HCT116 (cell line): ENCODE results near the gene CWC22. TPM values are rescaled to one million over a fixed set of nuclear protein-coding genes. Genes with fewer than 3 reads are reported as not detected.

Source experiments
- ATAC-seq: fragments of 200-7000 bp; cut with Tn5 transposase; 2 replicates; pipeline ENCODE4 v1.9.1; 2020; ENCODE audit warnings: mild to moderate bottlenecking, moderate library complexity
- BruUV-seq: library from RNA; stranded (reverse); fragments of 400-500 nt; replicated peaks from 2 replicates; lab custom pipeline; 2021; lab: Mats Ljungman, UMichigan
- CTCF ChIA-PET: fragments of 300-600 bp; sonication (Branson Sonifier 250); formaldehyde crosslinking; loops from one replicate; lab custom pipeline; 2021; ENCODE audit warnings: antibody characterized with exemption; lab: Charles Lee
- POLR2A ChIA-PET: fragments of 300-600, 350-600 bp; sonication (Branson Sonifier 250); formaldehyde crosslinking; loops from one replicate; lab custom pipeline; 2021; ENCODE audit warnings: antibody characterized with exemption; lab: Charles Lee
- RAD21 ChIA-PET, 2 experiments: fragments of 300-600 bp; sonication (Branson Sonifier 250); formaldehyde crosslinking; loops; one replicate each; lab custom pipeline; 2023; ENCODE audit warnings: low total read pairs in 2 of 2; ENCODE audit not compliant: uncharacterized antibody in 2 of 2, unreplicated experiment in 2 of 2, low non-redundant PET in 1 of 2; lab: Charles Lee
- DNase-seq: peaks from one replicate; pipeline ENCODE4 v3.0.0-alpha.2; 2010; ENCODE audit warnings: low read depth, low spot score
- H2AFZ ChIP-seq: fragments of 200-600 bp; shearing (Covaris generic), sonication (generic); 2 replicates; pipeline ENCODE4 v1.6.1; 2017; ENCODE audit warnings: low read depth, mixed run types, mixed read lengths, antibody characterized with exemption, low read length; ENCODE audit not compliant: poor library complexity, severe bottlenecking
- H3K27ac ChIP-seq: 2 replicates; pipeline ENCODE4 v1.5.1; 2012; ENCODE audit warnings: low read depth, low read length
- H3K27me3 ChIP-seq: fragments of 200-600 bp; sonication (generic); 2 replicates; pipeline ENCODE4 v1.6.1; 2016; ENCODE audit warnings: mixed run types, low read length, mixed read lengths; ENCODE audit not compliant: insufficient read depth
- H3K36me3 ChIP-seq, 2 experiments: fragments of 200-500 bp in 1 of 2; fragments of 200-600 bp in 1 of 2; sonication (Bioruptor generic) in 1 of 2; sonication (generic) in 1 of 2; 2 replicates each; pipeline versions ENCODE4 v1.5.1 to v1.6.1; 2014 to 2016; ENCODE audit warnings: low read length in 2 of 2, inconsistent platforms in 1 of 2, mixed read lengths in 1 of 2, mixed run types in 1 of 2; ENCODE audit not compliant: insufficient read depth in 2 of 2, control insufficient read depth in 1 of 2
- H3K4me1 ChIP-seq, 2 experiments: fragments of 200-600 bp in 1 of 2; sonication (generic) in 1 of 2; 2 replicates each; pipeline versions ENCODE4 v1.5.1 to v1.6.1; 2012 to 2017; ENCODE audit warnings: low read length in 2 of 2, inconsistent platforms in 1 of 2, mild to moderate bottlenecking in 1 of 2, mixed read lengths in 1 of 2, mixed run types in 1 of 2, moderate library complexity in 1 of 2; ENCODE audit not compliant: insufficient read depth in 2 of 2, control insufficient read depth in 1 of 2
- H3K4me2 ChIP-seq: fragments of 200-600 bp; sonication (generic); 2 replicates; pipeline ENCODE4 v1.6.1; 2017; ENCODE audit warnings: mixed run types, low read length, mixed read lengths
- H3K4me3 ChIP-seq, 2 experiments: fragments of 200-600 bp in 1 of 2; sonication (generic) in 1 of 2; replicated peaks in 1 of 2; 2 replicates each; pipeline ENCODE4 v1.5.1; 2011 to 2016; ENCODE audit warnings: low read length in 2 of 2, control low read depth in 1 of 2, low read depth in 1 of 2, mild to moderate bottlenecking in 1 of 2, mixed read lengths in 1 of 2, mixed run types in 1 of 2
- H3K79me2 ChIP-seq: fragments of 200-600 bp; sonication (generic); 2 replicates; pipeline ENCODE4 v1.6.1; 2017; ENCODE audit warnings: mild to moderate bottlenecking, mixed run types, low read length, moderate library complexity, mixed read lengths; ENCODE audit not compliant: insufficient read depth
- H3K9ac ChIP-seq: fragments of 200-600 bp; sonication (generic); 2 replicates; pipeline ENCODE4 v1.6.1; 2016; ENCODE audit warnings: low read length, mixed read lengths
- H3K9me2 ChIP-seq: fragments of 200-600 bp; sonication (generic), shearing (Covaris generic); 2 replicates; pipeline ENCODE4 v1.6.1; 2017; ENCODE audit warnings: mixed run types, mild to moderate bottlenecking, moderate library complexity; ENCODE audit not compliant: insufficient read depth
- H3K9me3 ChIP-seq, 2 experiments: fragments of 200-500 bp in 1 of 2; fragments of 200-600 bp in 1 of 2; sonication (Bioruptor generic) in 1 of 2; sonication (generic) in 1 of 2; 2 replicates each; pipeline ENCODE4 v1.6.1; 2014 to 2017; ENCODE audit warnings: low read length in 2 of 2, mixed read lengths in 2 of 2, inconsistent platforms in 1 of 2, low read depth in 1 of 2, mild to moderate bottlenecking in 1 of 2, mixed run types in 1 of 2, moderate library complexity in 1 of 2; ENCODE audit not compliant: control insufficient read depth in 1 of 2, insufficient read depth in 1 of 2
- H4K20me1 ChIP-seq: fragments of 200-600 bp; sonication (generic), shearing (Covaris generic); 2 replicates; pipeline ENCODE4 v1.6.1; 2017; ENCODE audit warnings: mixed run types, mild to moderate bottlenecking, moderate library complexity; ENCODE audit not compliant: insufficient read depth
- CBX3 ChIP-seq: IDR thresholded peaks from 2 replicates; pipeline ENCODE4 v1.6.1; 2012; ENCODE audit warnings: low read depth
- CEBPB ChIP-seq: IDR thresholded peaks from 2 replicates; pipeline ENCODE4 v1.6.1; 2012; ENCODE audit warnings: low read depth
- EGR1 ChIP-seq: IDR thresholded peaks from 2 replicates; pipeline ENCODE4 v1.6.1; 2012; ENCODE audit warnings: low read depth
- EZH2 ChIP-seq: fragments of 200-600 bp; sonication (generic); IDR thresholded peaks from 2 replicates; pipeline ENCODE4 v1.6.1; 2017; ENCODE audit warnings: antibody characterized with exemption, mixed run types
- FOSL1 ChIP-seq: IDR thresholded peaks from 2 replicates; pipeline ENCODE4 v1.6.1; 2012; ENCODE audit warnings: low read depth
- JUND ChIP-seq: IDR thresholded peaks from 2 replicates; pipeline ENCODE4 v1.6.1; 2012
- POLR2AphosphoS5 ChIP-seq: IDR thresholded peaks from 2 replicates; pipeline ENCODE4 v1.6.1; 2011; ENCODE audit warnings: mild to moderate bottlenecking, low read depth, low read length, moderate library complexity
- RAD21 ChIP-seq: IDR thresholded peaks from 2 replicates; pipeline ENCODE4 v1.6.1; 2012; ENCODE audit warnings: low read depth, mild to moderate bottlenecking
- SRF ChIP-seq: IDR thresholded peaks from 2 replicates; pipeline ENCODE4 v1.6.1; 2012; ENCODE audit warnings: low read depth
- YY1 ChIP-seq: IDR thresholded peaks from 2 replicates; pipeline ENCODE4 v1.6.1; 2011; ENCODE audit warnings: low read length, low read depth, moderate library complexity, mild to moderate bottlenecking; ENCODE audit not compliant: insufficient replicate concordance; ENCODE audit errors: extremely low read depth
- ZFX ChIP-seq: fragments of 450-650 bp; IDR thresholded peaks from 2 replicates; pipeline ENCODE4 v1.6.1; 2017
- intact Hi-C: fragments of 100-400 bp; cut with micrococcal nuclease; formaldehyde crosslinking; loops from 2 replicates; pipeline ENCODE4 v1.10.0; 2022
- total RNA-seq: library from RNA; stranded (reverse); gene quantifications from one replicate; pipeline ENCODE4 v1.2.1, GENCODE V29; 2021; ENCODE audit not compliant: unreplicated experiment
- TF ChIP-seq, protein P1 (sequence below): IDR thresholded peaks from 2 replicates; pipeline ENCODE4 v1.6.1; 2011; ENCODE audit warnings: mild to moderate bottlenecking, low read length, moderate library complexity; ENCODE audit not compliant: insufficient replicate concordance; ENCODE audit errors: extremely low read depth
- TF ChIP-seq, protein P2 (sequence below): IDR thresholded peaks from 2 replicates; pipeline ENCODE4 v1.6.1; 2012
- TF ChIP-seq, protein P3 (sequence below): IDR thresholded peaks from 2 replicates; pipeline ENCODE4 v1.6.1; 2012

The CWC22 gene
- total RNA-seq, 1 experiment from 2014 or later, result 24.7 TPM

DNA sequence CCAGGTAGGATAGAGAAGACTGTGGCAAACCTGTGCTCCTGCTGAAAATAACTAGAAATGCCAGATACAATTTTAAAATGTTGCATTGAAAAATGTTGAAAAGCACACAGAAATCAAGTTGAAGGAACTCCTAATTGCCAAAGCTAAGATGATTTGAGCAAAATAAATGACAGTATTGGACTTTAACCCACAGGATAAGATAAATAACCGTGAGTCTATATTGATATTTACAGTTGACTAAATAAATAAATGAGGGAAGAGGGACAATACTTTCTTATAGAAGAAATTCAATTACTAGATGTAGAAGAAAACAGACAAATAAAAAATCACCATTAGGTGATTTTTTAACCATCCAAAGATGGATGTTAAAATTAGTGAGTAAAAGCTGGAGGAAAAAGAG, 59.0 kb downstream of the CWC22 start:
- ChIA-PET RAD21 (no interaction called here), CTCF (no interaction called here), POLR2A (no interaction called here)
- Histone ChIP-seq H3K79me2 (no peaks in the 10 kb centered on the region), H3K4me3 (no peak overlapping the region), H3K4me1 (no peaks in the 10 kb centered on the region), H4K20me1 (no peaks in the 10 kb centered on the region), H3K36me3 (peaks cover 23 to 31% of the 10 kb centered on the region in 2 experiments), H2AFZ (no peak overlapping the region), H3K9ac (no peak overlapping the region), H3K4me2 (no peak overlapping the region), H3K9me2 (no peaks in the 10 kb centered on the region), H3K27me3 (no peaks in the 10 kb centered on the region), H3K27ac (no peak overlapping the region), H3K9me3 (no peaks in the 10 kb centered on the region)
- no peak for TF ChIP-seq JUND
- no peak for TF ChIP-seq POLR2AphosphoS5
- no peak for TF ChIP-seq YY1
- ATAC-seq (no peak), DNase-seq (no peak)
- intact Hi-C loops, result no loop called here
- BruUV-seq, result no TSS peak

DNA sequence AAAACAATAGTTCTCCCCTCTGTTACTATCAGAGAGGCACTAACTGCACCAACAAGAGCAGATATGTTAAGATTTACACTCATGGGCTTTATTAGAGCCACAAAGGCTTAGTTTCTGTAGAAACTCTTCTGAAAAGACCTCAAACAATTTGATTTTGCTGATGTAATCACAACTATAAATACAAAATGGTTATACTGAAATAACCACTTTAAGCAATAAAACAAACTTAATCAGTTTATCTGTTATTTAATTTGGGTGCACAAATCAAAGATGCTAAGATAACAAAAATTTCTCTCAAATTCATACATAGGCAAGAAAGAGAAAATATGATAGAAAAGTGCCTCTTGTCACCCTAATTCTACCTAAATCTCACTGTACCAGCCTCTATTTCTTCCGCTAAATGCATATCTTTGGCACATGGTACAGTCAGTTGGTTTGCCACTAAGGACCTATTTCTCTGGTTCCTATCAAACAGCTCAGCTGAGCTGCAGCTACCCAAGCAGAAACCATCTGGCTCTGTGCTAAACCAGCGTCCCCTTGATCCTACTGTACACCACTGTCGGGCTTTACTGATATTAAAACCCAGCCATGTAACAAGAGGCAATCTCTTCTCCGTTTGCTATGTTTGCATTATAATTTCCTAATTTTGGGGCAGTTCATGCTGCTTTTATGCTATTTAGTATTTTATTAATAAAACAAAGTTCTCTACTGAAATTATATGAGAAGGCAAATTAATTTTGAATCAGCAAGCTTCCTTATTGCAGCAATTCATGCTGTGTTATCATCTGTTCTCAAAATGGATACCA, 60.1 kb downstream of the CWC22 start:
- peaks cover 23 to 27% of the 10 kb centered on the region in 2 experiments for H3K36me3 ChIP-seq
- no peak overlapping the region for H2AFZ ChIP-seq
- ChIA-PET RAD21 (no interaction called here), POLR2A (no interaction called here), CTCF (no interaction called here)
- TF ChIP-seq RAD21 (no peak), CEBPB (no peak), EGR1 (no peak), CBX3 (no peak), YY1 (no peak), SRF (no peak), ZFX (no peak), EZH2 (no peak), FOSL1 (no peak), POLR2AphosphoS5 (no peak)
- TF ChIP-seq, protein P1, sequence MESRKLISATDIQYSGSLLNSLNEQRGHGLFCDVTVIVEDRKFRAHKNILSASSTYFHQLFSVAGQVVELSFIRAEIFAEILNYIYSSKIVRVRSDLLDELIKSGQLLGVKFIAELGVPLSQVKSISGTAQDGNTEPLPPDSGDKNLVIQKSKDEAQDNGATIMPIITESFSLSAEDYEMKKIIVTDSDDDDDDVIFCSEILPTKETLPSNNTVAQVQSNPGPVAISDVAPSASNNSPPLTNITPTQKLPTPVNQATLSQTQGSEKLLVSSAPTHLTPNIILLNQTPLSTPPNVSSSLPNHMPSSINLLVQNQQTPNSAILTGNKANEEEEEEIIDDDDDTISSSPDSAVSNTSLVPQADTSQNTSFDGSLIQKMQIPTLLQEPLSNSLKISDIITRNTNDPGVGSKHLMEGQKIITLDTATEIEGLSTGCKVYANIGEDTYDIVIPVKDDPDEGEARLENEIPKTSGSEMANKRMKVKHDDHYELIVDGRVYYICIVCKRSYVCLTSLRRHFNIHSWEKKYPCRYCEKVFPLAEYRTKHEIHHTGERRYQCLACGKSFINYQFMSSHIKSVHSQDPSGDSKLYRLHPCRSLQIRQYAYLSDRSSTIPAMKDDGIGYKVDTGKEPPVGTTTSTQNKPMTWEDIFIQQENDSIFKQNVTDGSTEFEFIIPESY, result no peak
- TF ChIP-seq, protein P2, sequence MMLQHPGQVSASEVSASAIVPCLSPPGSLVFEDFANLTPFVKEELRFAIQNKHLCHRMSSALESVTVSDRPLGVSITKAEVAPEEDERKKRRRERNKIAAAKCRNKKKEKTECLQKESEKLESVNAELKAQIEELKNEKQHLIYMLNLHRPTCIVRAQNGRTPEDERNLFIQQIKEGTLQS, result no peak
- TF ChIP-seq, protein P3, sequence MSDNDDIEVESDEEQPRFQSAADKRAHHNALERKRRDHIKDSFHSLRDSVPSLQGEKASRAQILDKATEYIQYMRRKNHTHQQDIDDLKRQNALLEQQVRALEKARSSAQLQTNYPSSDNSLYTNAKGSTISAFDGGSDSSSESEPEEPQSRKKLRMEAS, result no peak
- intact Hi-C loops, result no loop called here
- no TSS peak for BruUV-seq
- no peak overlapping the region for H3K27ac ChIP-seq
- no peak overlapping the region for H3K4me3 ChIP-seq
- no peaks in the 10 kb centered on the region for H4K20me1 ChIP-seq
- ATAC-seq (no peak), DNase-seq (no peak)
- H3K4me2 ChIP-seq, result no peak overlapping the region
- no peaks in the 10 kb centered on the region for H3K79me2 ChIP-seq
- H3K9me3 ChIP-seq, result no peaks in the 10 kb centered on the region
- no peaks in the 10 kb centered on the region for H3K9me2 ChIP-seq
- no peaks in the 10 kb centered on the region for H3K4me1 ChIP-seq
- no peaks in the 10 kb centered on the region for H3K27me3 ChIP-seq
- H3K9ac ChIP-seq, result no peak overlapping the region
